HepG2 (cell line): Measurements from ENCODE around the gene CYP27B1. TPM values are rescaled to one million over a fixed set of nuclear protein-coding genes. Genes with fewer than 3 reads are reported as not detected.

Experiments used
- ATF7-NPFF ChIP-seq: sonication (generic); formaldehyde crosslinking; IDR thresholded peaks from 2 replicates; pipeline ENCODE4 v1.8.1; 2023; ENCODE audit warnings: mild to moderate bottlenecking, low read depth, missing genetic modification reagents, moderate library complexity
- FOXA1 ChIP-seq, 2 experiments: fragments of 450-650 bp in 1 of 2; sonication (generic) in 1 of 2; formaldehyde crosslinking in 1 of 2; IDR thresholded peaks; 2 replicates each; pipeline versions ENCODE4 v1.4.0 to v1.6.1; 2016 to 2020; ENCODE audit warnings: missing genetic modification reagents in 1 of 2
- GMEB2 ChIP-seq: IDR thresholded peaks from 2 replicates; pipeline ENCODE4 v1.6.1; 2016; ENCODE audit warnings: missing biosample characterization, missing genetic modification reagents, low read depth
- IRF9 ChIP-seq: sonication (generic); formaldehyde crosslinking; IDR thresholded peaks from 2 replicates; pipeline ENCODE4 v1.8.0; 2022; ENCODE audit warnings: missing genetic modification reagents, mild to moderate bottlenecking, borderline replicate concordance
- ISX ChIP-seq: sonication (generic); formaldehyde crosslinking; conservative IDR thresholded peaks from 2 replicates; pipeline ENCODE4 v1.5.0; 2020; ENCODE audit warnings: missing genetic modification reagents
- KLF9 ChIP-seq: IDR thresholded peaks from 2 replicates; pipeline ENCODE4 v1.6.1; 2016; ENCODE audit warnings: low read depth
- MED13 ChIP-seq: sonication (generic); formaldehyde crosslinking; IDR thresholded peaks from 2 replicates; pipeline ENCODE4 v1.5.0; 2020; ENCODE audit warnings: missing genetic modification reagents
- REPIN1 ChIP-seq: sonication (generic); formaldehyde crosslinking; IDR thresholded peaks from 2 replicates; pipeline ENCODE4 v1.8.0; 2022; ENCODE audit warnings: missing genetic modification reagents, low read depth, mild to moderate bottlenecking, borderline replicate concordance
- RFX3 ChIP-seq: IDR thresholded peaks from 2 replicates; pipeline ENCODE4 v1.6.1; 2016; ENCODE audit warnings: missing biosample characterization, missing genetic modification reagents
- SIN3A ChIP-seq: IDR thresholded peaks from 2 replicates; pipeline ENCODE4 v1.6.1; 2011; ENCODE audit warnings: low read depth, mild to moderate bottlenecking, control low read depth, low read length, borderline replicate concordance
- SIX4 ChIP-seq: sonication (generic); formaldehyde crosslinking; IDR thresholded peaks from 2 replicates; pipeline ENCODE4 v1.4.0; 2020; ENCODE audit warnings: missing genetic modification reagents
- SRF ChIP-seq: IDR thresholded peaks from 2 replicates; pipeline ENCODE4 v1.6.1; 2011; ENCODE audit warnings: mild to moderate bottlenecking, low read depth, low read length, moderate library complexity
- XBP1 ChIP-seq: sonication (generic); formaldehyde crosslinking; IDR thresholded peaks from 2 replicates; pipeline ENCODE4 v1.5.0; 2020; ENCODE audit warnings: missing genetic modification reagents
- ZFX ChIP-seq: sonication (generic); formaldehyde crosslinking; IDR thresholded peaks from 2 replicates; pipeline ENCODE4 v1.4.0; 2020; ENCODE audit warnings: mild to moderate bottlenecking, low read depth, missing genetic modification reagents, moderate library complexity
- ZNF350 ChIP-seq: sonication (generic); formaldehyde crosslinking; IDR thresholded peaks from 2 replicates; pipeline ENCODE4 v1.4.0; 2020; ENCODE audit warnings: mild to moderate bottlenecking, low read depth, missing genetic modification reagents, borderline replicate concordance
- ZNF616 ChIP-seq: sonication (generic); formaldehyde crosslinking; IDR thresholded peaks from 2 replicates; pipeline ENCODE4 v1.5.0; 2020; ENCODE audit warnings: low read depth, mild to moderate bottlenecking, missing genetic modification reagents
- ZNF761 ChIP-seq: sonication (generic); formaldehyde crosslinking; conservative IDR thresholded peaks from 2 replicates; pipeline ENCODE4 v1.4.0; 2020; ENCODE audit warnings: mild to moderate bottlenecking, missing genetic modification reagents
- ZSCAN30 ChIP-seq: sonication (generic); formaldehyde crosslinking; IDR thresholded peaks from 2 replicates; pipeline ENCODE4 v1.5.0; 2020; ENCODE audit warnings: mild to moderate bottlenecking, missing genetic modification reagents
- polyA plus RNA-seq, 8 experiments: library from polyadenylated mRNA; depleted of rRNA in 3 of 8; stranded (reverse) in 7 of 8; unstranded in 1 of 8; fragments of >200 nt; fragmentation: Illumina TruSeq in 4 of 8; extraction: Trizol in 4 of 8; gene quantifications; 2 replicates each; pipeline versions ENCODE4 v1.2.1 to v1.2.3, GENCODE V29; 2011 to 2016; ENCODE audit warnings: low read depth in 4 of 8, missing spikeins in 1 of 8, mixed read lengths in 1 of 8; ENCODE audit not compliant: insufficient read depth in 1 of 8
- total RNA-seq, 5 experiments: library from RNA; depleted of rRNA; stranded (reverse); fragments of >200 nt; fragmentation: Illumina TruSeq; extraction: Trizol; gene quantifications; 2 replicates each; pipeline ENCODE4 v1.2.3, GENCODE V29; 2016; ENCODE audit warnings: low read depth in 1 of 5
- TF ChIP-seq, protein P1 (sequence below): sonication (generic); formaldehyde crosslinking; IDR thresholded peaks from 2 replicates; pipeline ENCODE4 v1.8.1; 2022; ENCODE audit warnings: low read depth, mild to moderate bottlenecking, missing genetic modification reagents

CYP27B1 gene
- total and polyA plus RNA-seq, 2 of the 13 experiments (the other 11 are each of a cell fraction or from before 2014, with no cell fraction given): 2.3 to 3.0 TPM

- peak; percentile 90 for TF ChIP-seq ATF7-NPFF (CRISPR knock-in tag)
- TF ChIP-seq SIN3A: peak; percentile 90
- peak; percentile 93 for TF ChIP-seq ZSCAN30
- peak; percentile 65; the same call in 1 of the 2 replicates for TF ChIP-seq KLF9 (CRISPR knock-in tag)
- peak; percentile 51; the same call in 1 of the 2 replicates for TF ChIP-seq MED13 (CRISPR knock-in tag)
- TF ChIP-seq XBP1: no peak
- no peak; the same call in 1 of the 2 replicates for TF ChIP-seq ZNF616 (CRISPR knock-in tag)
- TF ChIP-seq SRF: peak; percentile 11; the same call in 1 of the 2 replicates
- peak; percentile 60; the same call in 1 of the 2 replicates for TF ChIP-seq ZNF761
- TF ChIP-seq FOXA1 (IDR thresholded peaks at IDR 0.05): no peak
- TF ChIP-seq FOXA1 (CRISPR knock-in tag; IDR thresholded peaks at IDR 0.05): peak; percentile 76
- peak; percentile 86; the same call in 1 of the 2 replicates for TF ChIP-seq IRF9 (CRISPR knock-in tag)
- TF ChIP-seq ZFX: peak; percentile 84
- peak; percentile 26; the same call in 1 of the 2 replicates for TF ChIP-seq GMEB2
- peak; percentile 87 for TF ChIP-seq ZNF350 (CRISPR knock-in tag)
- 0 out of 2 replicates have a peak, but pooled peaks have one; percentile 36 for TF ChIP-seq RFX3 (CRISPR knock-in tag)
- TF ChIP-seq ISX: no peak
- TF ChIP-seq, protein P1, sequence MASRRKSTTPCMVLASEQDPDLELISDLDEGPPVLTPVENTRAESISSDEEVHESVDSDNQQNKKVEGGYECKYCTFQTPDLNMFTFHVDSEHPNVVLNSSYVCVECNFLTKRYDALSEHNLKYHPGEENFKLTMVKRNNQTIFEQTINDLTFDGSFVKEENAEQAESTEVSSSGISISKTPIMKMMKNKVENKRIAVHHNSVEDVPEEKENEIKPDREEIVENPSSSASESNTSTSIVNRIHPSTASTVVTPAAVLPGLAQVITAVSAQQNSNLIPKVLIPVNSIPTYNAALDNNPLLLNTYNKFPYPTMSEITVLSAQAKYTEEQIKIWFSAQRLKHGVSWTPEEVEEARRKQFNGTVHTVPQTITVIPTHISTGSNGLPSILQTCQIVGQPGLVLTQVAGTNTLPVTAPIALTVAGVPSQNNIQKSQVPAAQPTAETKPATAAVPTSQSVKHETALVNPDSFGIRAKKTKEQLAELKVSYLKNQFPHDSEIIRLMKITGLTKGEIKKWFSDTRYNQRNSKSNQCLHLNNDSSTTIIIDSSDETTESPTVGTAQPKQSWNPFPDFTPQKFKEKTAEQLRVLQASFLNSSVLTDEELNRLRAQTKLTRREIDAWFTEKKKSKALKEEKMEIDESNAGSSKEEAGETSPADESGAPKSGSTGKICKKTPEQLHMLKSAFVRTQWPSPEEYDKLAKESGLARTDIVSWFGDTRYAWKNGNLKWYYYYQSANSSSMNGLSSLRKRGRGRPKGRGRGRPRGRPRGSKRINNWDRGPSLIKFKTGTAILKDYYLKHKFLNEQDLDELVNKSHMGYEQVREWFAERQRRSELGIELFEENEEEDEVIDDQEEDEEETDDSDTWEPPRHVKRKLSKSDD (CRISPR knock-in tag): 0 out of 2 replicates have a peak, but pooled peaks have one; percentile 77
- TF ChIP-seq SIX4: peak; percentile 54; the same call in 1 of the 2 replicates
- peak; percentile 87 for TF ChIP-seq REPIN1
These were observed 16.0 kb upstream of the CYP27B1 start, which contains the start of gene TSFM (continued) for GRCh38 chr12:57782608-57783465.
